Measurements from ENCODE around the gene CHST7. TPM values are rescaled to one million over a fixed set of nuclear protein-coding genes. Genes with fewer than 3 reads are reported as not detected.

The CHST7 gene
- polyA plus RNA-seq, 1 donor from 2014 or later: 4.9 TPM

DNA sequence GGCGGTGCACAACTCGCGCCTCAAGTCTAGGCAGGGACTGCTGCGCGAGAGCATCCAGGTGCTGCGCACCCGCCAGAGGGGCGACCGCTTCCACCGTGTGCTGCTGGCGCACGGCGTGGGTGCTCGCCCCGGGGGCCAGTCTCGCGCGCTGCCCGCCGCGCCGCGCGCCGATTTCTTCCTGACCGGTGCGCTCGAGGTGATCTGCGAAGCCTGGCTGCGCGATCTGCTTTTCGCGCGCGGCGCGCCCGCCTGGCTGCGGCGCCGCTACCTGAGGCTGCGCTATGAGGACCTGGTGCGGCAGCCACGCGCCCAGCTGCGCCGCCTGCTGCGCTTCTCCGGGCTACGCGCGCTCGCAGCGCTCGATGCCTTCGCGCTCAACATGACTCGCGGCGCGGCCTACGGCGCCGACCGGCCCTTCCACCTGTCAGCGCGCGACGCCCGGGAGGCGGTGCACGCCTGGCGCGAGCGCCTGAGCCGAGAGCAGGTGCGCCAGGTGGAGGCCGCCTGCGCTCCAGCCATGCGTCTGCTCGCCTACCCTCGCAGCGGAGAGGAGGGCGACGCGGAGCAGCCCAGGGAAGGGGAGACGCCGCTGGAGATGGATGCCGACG, 1.3 kb downstream of the CHST7 start:
- no peaks in the 10 kb centered on the region for H3F3A ChIP-seq (ENCODE audit: insufficient read depth, low read length, poor library complexity, severe bottlenecking)
- no peaks in the 10 kb centered on the region for H3K36me3 ChIP-seq (ENCODE audit: insufficient read depth, low read length)
- no peaks in the 10 kb centered on the region for H3K79me2 ChIP-seq (replicated peaks; ENCODE audit: insufficient read depth, low read length)
- H4K20me1 ChIP-seq (ENCODE audit: insufficient read depth): no peaks in the 10 kb centered on the region
- peak overlapping the region; percentile 25 for H3K4me2 ChIP-seq (ENCODE audit: low read length)
- H3K27ac ChIP-seq (ENCODE audit: low read length): no peak overlapping the region
- H3K27me3 ChIP-seq (ENCODE audit: insufficient read depth, low read depth, low read length): peaks cover 17% of the 10 kb centered on the region
- no peaks in the 10 kb centered on the region for H3K9me2 ChIP-seq (ENCODE audit: insufficient read depth, low read length)
- H3K9ac ChIP-seq (ENCODE audit: low read length): peak overlapping the region; percentile 58
- TF ChIP-seq EZH2 (IDR thresholded peaks at IDR 0.05; ENCODE audit: borderline replicate concordance, insufficient read depth, low read length, poor library complexity, severe bottlenecking): no peak
- no peak for TF ChIP-seq TAF1 (IDR thresholded peaks at IDR 0.05; ENCODE audit: low read depth)
- TF ChIP-seq EP300 (conservative IDR thresholded peaks at IDR 0.05; ENCODE audit: poor library complexity, severe bottlenecking): peak; percentile 12
- TF ChIP-seq, protein P1, sequence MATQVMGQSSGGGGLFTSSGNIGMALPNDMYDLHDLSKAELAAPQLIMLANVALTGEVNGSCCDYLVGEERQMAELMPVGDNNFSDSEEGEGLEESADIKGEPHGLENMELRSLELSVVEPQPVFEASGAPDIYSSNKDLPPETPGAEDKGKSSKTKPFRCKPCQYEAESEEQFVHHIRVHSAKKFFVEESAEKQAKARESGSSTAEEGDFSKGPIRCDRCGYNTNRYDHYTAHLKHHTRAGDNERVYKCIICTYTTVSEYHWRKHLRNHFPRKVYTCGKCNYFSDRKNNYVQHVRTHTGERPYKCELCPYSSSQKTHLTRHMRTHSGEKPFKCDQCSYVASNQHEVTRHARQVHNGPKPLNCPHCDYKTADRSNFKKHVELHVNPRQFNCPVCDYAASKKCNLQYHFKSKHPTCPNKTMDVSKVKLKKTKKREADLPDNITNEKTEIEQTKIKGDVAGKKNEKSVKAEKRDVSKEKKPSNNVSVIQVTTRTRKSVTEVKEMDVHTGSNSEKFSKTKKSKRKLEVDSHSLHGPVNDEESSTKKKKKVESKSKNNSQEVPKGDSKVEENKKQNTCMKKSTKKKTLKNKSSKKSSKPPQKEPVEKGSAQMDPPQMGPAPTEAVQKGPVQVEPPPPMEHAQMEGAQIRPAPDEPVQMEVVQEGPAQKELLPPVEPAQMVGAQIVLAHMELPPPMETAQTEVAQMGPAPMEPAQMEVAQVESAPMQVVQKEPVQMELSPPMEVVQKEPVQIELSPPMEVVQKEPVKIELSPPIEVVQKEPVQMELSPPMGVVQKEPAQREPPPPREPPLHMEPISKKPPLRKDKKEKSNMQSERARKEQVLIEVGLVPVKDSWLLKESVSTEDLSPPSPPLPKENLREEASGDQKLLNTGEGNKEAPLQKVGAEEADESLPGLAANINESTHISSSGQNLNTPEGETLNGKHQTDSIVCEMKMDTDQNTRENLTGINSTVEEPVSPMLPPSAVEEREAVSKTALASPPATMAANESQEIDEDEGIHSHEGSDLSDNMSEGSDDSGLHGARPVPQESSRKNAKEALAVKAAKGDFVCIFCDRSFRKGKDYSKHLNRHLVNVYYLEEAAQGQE (IDR thresholded peaks at IDR 0.05; ENCODE audit: borderline replicate concordance): no peak
- no peak for TF ChIP-seq RAD21 (conservative IDR thresholded peaks at IDR 0.05)
- no peak for TF ChIP-seq SMC3 (conservative IDR thresholded peaks at IDR 0.05; ENCODE audit: poor library complexity)
- TF ChIP-seq CTCF (IDR thresholded peaks at IDR 0.05; ENCODE audit: poor library complexity, severe bottlenecking): no peak
- no peak for TF ChIP-seq POLR2AphosphoS5 (IDR thresholded peaks at IDR 0.05)
- TF ChIP-seq MXI1 (conservative IDR thresholded peaks at IDR 0.05; ENCODE audit: poor library complexity, severe bottlenecking): peak; percentile 76
- peak overlapping the region; percentile 75 for H3K4me3 ChIP-seq (ENCODE audit: low read length)
- no peak overlapping the region for H2AFZ ChIP-seq (ENCODE audit: low read depth, low read length)
- H3K9me3 ChIP-seq (ENCODE audit: low read length): no peaks in the 10 kb centered on the region

DNA sequence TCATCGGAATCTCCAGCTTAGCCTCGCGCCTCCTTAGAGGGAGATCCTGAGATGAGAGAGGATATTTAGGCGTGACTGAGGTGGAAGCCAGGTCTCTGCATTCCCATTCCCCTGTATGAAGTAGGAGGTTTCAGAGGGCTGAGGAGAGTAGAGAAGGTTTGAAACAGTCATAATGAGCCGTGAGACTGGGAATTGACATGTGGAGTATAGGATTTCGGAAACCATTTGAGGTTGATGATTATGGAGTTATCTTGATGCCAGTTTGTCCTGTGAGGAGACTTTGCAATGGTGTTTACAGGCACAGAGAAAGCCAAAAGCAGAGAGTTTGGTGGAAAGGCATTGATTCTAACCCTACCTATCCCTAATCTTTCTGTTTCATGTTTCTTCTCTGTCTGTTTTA, 2.0 kb downstream of the CHST7 start:
- Histone ChIP-seq H3K4me2 (ENCODE audit: low read length) (peak overlapping the region; percentile 25), H3K36me3 (ENCODE audit: insufficient read depth, low read length) (no peaks in the 10 kb centered on the region), H4K20me1 (ENCODE audit: insufficient read depth) (no peaks in the 10 kb centered on the region), H3K9ac (ENCODE audit: low read length) (peak overlapping the region; percentile 58), H3K4me3 (ENCODE audit: low read length) (peak overlapping the region; percentile 75), H2AFZ (ENCODE audit: low read depth, low read length) (no peak overlapping the region), H3K9me2 (ENCODE audit: insufficient read depth, low read length) (no peaks in the 10 kb centered on the region), H3K9me3 (ENCODE audit: low read length) (no peaks in the 10 kb centered on the region), H3K27me3 (ENCODE audit: insufficient read depth, low read depth, low read length) (peaks cover 17% of the 10 kb centered on the region), H3F3A (ENCODE audit: insufficient read depth, low read length, poor library complexity, severe bottlenecking) (no peaks in the 10 kb centered on the region), H3K79me2 (replicated peaks; ENCODE audit: insufficient read depth, low read length) (no peaks in the 10 kb centered on the region), H3K27ac (ENCODE audit: low read length) (no peak overlapping the region)
- no peak for TF ChIP-seq MXI1 (conservative IDR thresholded peaks at IDR 0.05; ENCODE audit: poor library complexity, severe bottlenecking)
- no peak for TF ChIP-seq EZH2 (IDR thresholded peaks at IDR 0.05; ENCODE audit: borderline replicate concordance, insufficient read depth, low read length, poor library complexity, severe bottlenecking)
- TF ChIP-seq RAD21 (conservative IDR thresholded peaks at IDR 0.05): no peak
- no peak for TF ChIP-seq CTCF (IDR thresholded peaks at IDR 0.05; ENCODE audit: poor library complexity, severe bottlenecking)
- TF ChIP-seq SMC3 (conservative IDR thresholded peaks at IDR 0.05; ENCODE audit: poor library complexity): no peak

Measured in neural cell (in vitro differentiated cells).